IMR-90 (cell line): ENCODE results near the gene RHBDD2. TPM values are rescaled to one million over a fixed set of nuclear protein-coding genes. Genes with fewer than 3 reads are reported as not detected.
A peak's percentile ranks its signal among the peaks of the same experiment; 100 is the strongest.

Experiments used
- ATAC-seq: fragments of 200-7000 bp; cut with Tn5 transposase; 2 replicates; pipeline ENCODE4 v1.9.1; 2020; ENCODE audit warnings: low read depth, mild to moderate bottlenecking, moderate library complexity
- BruUV-seq: library from RNA; stranded (reverse); fragments of 400-500 nt; replicated peaks from 2 replicates; lab custom pipeline; 2021; lab: Mats Ljungman, UMichigan
- CTCF ChIA-PET: fragments of 300-600 bp; formaldehyde crosslinking; extraction: SDS; loops from one replicate; lab custom pipeline; 2021; ENCODE audit warnings: antibody characterized with exemption; lab: Yijun Ruan, JAX
- POLR2A ChIA-PET: fragments of 300-600 bp; sonication (Branson Sonifier 250); formaldehyde crosslinking; loops from one replicate; lab custom pipeline; 2022; ENCODE audit warnings: antibody characterized with exemption; ENCODE audit not compliant: unreplicated experiment; lab: Charles Lee
- DNase-seq: peaks from one replicate; pipeline ENCODE4 v3.0.0; 2013
- H2AFZ ChIP-seq: replicated peaks from 2 replicates; pipeline ENCODE3; 2013; ENCODE audit warnings: low read length, mild to moderate bottlenecking; ENCODE audit not compliant: poor library complexity
- H2AK5ac ChIP-seq: 2 replicates; pipeline ENCODE4 v1.6.1; 2013; ENCODE audit warnings: low read depth, low read length, inconsistent platforms
- H2AK9ac ChIP-seq: replicated peaks from 2 replicates; pipeline ENCODE3; 2013; ENCODE audit warnings: mild to moderate bottlenecking, low read depth, low read length, moderate library complexity; ENCODE audit not compliant: poor library complexity
- H2BK120ac ChIP-seq: 2 replicates; pipeline ENCODE4 v1.6.1; 2013; ENCODE audit warnings: low read depth, low read length, inconsistent platforms
- H2BK15ac ChIP-seq: 3 replicates; pipeline ENCODE4 v1.6.1; 2013; ENCODE audit warnings: low read depth, low read length, inconsistent platforms
- H2BK20ac ChIP-seq: 2 replicates; pipeline ENCODE4 v1.6.1; 2013; ENCODE audit warnings: low read depth, mild to moderate bottlenecking, inconsistent platforms, low read length, moderate library complexity
- H2BK5ac ChIP-seq: 2 replicates; pipeline ENCODE4 v1.6.1; 2013; ENCODE audit warnings: mild to moderate bottlenecking, low read depth, low read length, inconsistent platforms; ENCODE audit not compliant: poor library complexity, severe bottlenecking
- H3K14ac ChIP-seq: replicated peaks from 2 replicates; pipeline ENCODE4 v1.6.1; 2013; ENCODE audit warnings: low read depth, low read length, inconsistent platforms
- H3K18ac ChIP-seq: 2 replicates; pipeline ENCODE4 v1.6.1; 2013; ENCODE audit warnings: low read depth, low read length, control low read depth
- H3K23ac ChIP-seq: 2 replicates; pipeline ENCODE4 v1.6.1; 2013; ENCODE audit warnings: low read depth, low read length, inconsistent platforms
- H3K27ac ChIP-seq: 2 replicates; pipeline ENCODE4 v1.5.1; 2013; ENCODE audit warnings: mild to moderate bottlenecking, control low read depth, low read length; ENCODE audit not compliant: insufficient read depth
- H3K27me3 ChIP-seq: 2 replicates; pipeline ENCODE4 v1.6.1; 2013; ENCODE audit warnings: low read length; ENCODE audit not compliant: control insufficient read depth, insufficient read depth
- H3K36me3 ChIP-seq: 2 replicates; pipeline ENCODE4 v1.6.1; 2013; ENCODE audit warnings: low read length, mixed read lengths; ENCODE audit not compliant: control insufficient read depth, insufficient read depth
- H3K4ac ChIP-seq: 2 replicates; pipeline ENCODE4 v1.6.1; 2013; ENCODE audit warnings: low read depth, low read length, inconsistent platforms
- H3K4me1 ChIP-seq: 2 replicates; pipeline ENCODE4 v1.6.1; 2013; ENCODE audit warnings: low read length, mixed read lengths; ENCODE audit not compliant: control insufficient read depth, insufficient read depth
- H3K4me2 ChIP-seq: 2 replicates; pipeline ENCODE4 v1.6.1; 2013; ENCODE audit warnings: low read depth, mild to moderate bottlenecking, control low read depth, low read length, moderate library complexity
- H3K4me3 ChIP-seq: 2 replicates; pipeline ENCODE4 v1.5.1; 2013; ENCODE audit warnings: low read depth, mild to moderate bottlenecking, control low read depth, low read length, moderate library complexity; ENCODE audit not compliant: insufficient read depth
- H3K56ac ChIP-seq: 2 replicates; pipeline ENCODE4 v1.6.1; 2013; ENCODE audit warnings: low read length, inconsistent platforms; ENCODE audit not compliant: insufficient read depth; ENCODE audit errors: extremely low read depth
- H3K79me1 ChIP-seq, 2 experiments: 2 replicates each; pipeline ENCODE4 v1.6.1; 2013; ENCODE audit warnings: low read length in 2 of 2, inconsistent platforms in 1 of 2, low read depth in 1 of 2
- H3K9ac ChIP-seq: 2 replicates; pipeline ENCODE4 v1.6.1; 2013; ENCODE audit warnings: low read depth, low read length, control low read depth
- H3K9me1 ChIP-seq: 2 replicates; pipeline ENCODE4 v1.6.1; 2013; ENCODE audit warnings: low read length, inconsistent platforms; ENCODE audit not compliant: insufficient read depth
- H3K9me3 ChIP-seq: 2 replicates; pipeline ENCODE4 v1.6.1; 2013; ENCODE audit warnings: low read length; ENCODE audit not compliant: control insufficient read depth, insufficient read depth
- H4K20me1 ChIP-seq: 2 replicates; pipeline ENCODE4 v1.6.1; 2013; ENCODE audit warnings: low read length, inconsistent platforms; ENCODE audit not compliant: insufficient read depth
- H4K5ac ChIP-seq: 2 replicates; pipeline ENCODE4 v1.6.1; 2013; ENCODE audit warnings: mild to moderate bottlenecking, low read depth, low read length, control low read depth
- H4K8ac ChIP-seq, 2 experiments: 2 replicates each; pipeline ENCODE4 v1.6.1; 2013; ENCODE audit warnings: low read depth in 2 of 2, low read length in 2 of 2, control low read depth in 1 of 2, inconsistent platforms in 1 of 2
- H4K91ac ChIP-seq: 2 replicates; pipeline ENCODE4 v1.6.1; 2013; ENCODE audit warnings: low read depth, low read length, inconsistent platforms; ENCODE audit not compliant: insufficient read depth
- CEBPB ChIP-seq: IDR thresholded peaks from 2 replicates; pipeline ENCODE4 v1.6.1; 2012; ENCODE audit warnings: low read depth, low read length, improper control_type of control experiment
- CHD1 ChIP-seq: IDR thresholded peaks from 2 replicates; pipeline ENCODE4 v1.6.1; 2012; ENCODE audit warnings: low read depth, low read length, improper control_type of control experiment
- MAFK ChIP-seq: IDR thresholded peaks from 2 replicates; pipeline ENCODE4 v1.6.1; 2012; ENCODE audit warnings: low read depth, low read length, improper control_type of control experiment
- MXI1 ChIP-seq: IDR thresholded peaks from 2 replicates; pipeline ENCODE4 v1.6.1; 2012; ENCODE audit warnings: low read depth, mild to moderate bottlenecking, low read length, moderate library complexity, borderline replicate concordance
- POLR2A ChIP-seq: IDR thresholded peaks from 2 replicates; pipeline ENCODE4 v1.6.1; 2012; ENCODE audit warnings: mild to moderate bottlenecking, low read depth, low read length
- RAD21 ChIP-seq: IDR thresholded peaks from 2 replicates; pipeline ENCODE4 v1.6.1; 2012; ENCODE audit warnings: low read length, improper control_type of control experiment
- RCOR1 ChIP-seq: IDR thresholded peaks from 2 replicates; pipeline ENCODE4 v1.6.1; 2012; ENCODE audit warnings: mild to moderate bottlenecking, low read length, improper control_type of control experiment; ENCODE audit not compliant: insufficient replicate concordance
- RFX5 ChIP-seq: IDR thresholded peaks from 2 replicates; pipeline ENCODE4 v1.8.0; 2012; ENCODE audit warnings: low read depth, mild to moderate bottlenecking, low read length, moderate library complexity
- SMC3 ChIP-seq: fragments of 150-350 bp; IDR thresholded peaks from 2 replicates; pipeline ENCODE4 v1.6.1; 2016; ENCODE audit warnings: low read depth, mild to moderate bottlenecking, antibody characterized with exemption, low read length, moderate library complexity
- WGBS, 2 experiments: methylation state at CpG; one replicate each; pipeline versions ENCODE4 v1.1.5 to v1.1.7; 2013; ENCODE audit warnings: missing lambda C conversion rate in 2 of 2; ENCODE audit not compliant: insufficient read length in 1 of 2; ENCODE audit errors: extremely low coverage in 2 of 2; 5-methylcytosine and 5-hydroxymethylcytosine counted together
- dilution Hi-C: fragments of 300-500 bp; cut with HindIII; formaldehyde crosslinking; loops from one replicate; pipeline ENCODE4 v1.14.3; 2018; ENCODE audit warnings: low sequenced_read_pairs; ENCODE audit not compliant: unreplicated experiment
- in situ Hi-C: fragments of 300-500 bp; cut with MboI; formaldehyde crosslinking; loops from 3 replicates; pipeline ENCODE4 v1.14.3; 2019; ENCODE audit warnings: low sequenced_read_pairs, inconsistent platforms, mixed read lengths
- intact Hi-C: fragments of 100-400 bp; cut with micrococcal nuclease; formaldehyde crosslinking; loops from 2 replicates; pipeline ENCODE4 v1.10.0; 2022
- polyA plus RNA-seq, 3 experiments: library from polyadenylated mRNA; depleted of rRNA; stranded (reverse); fragments of >200 nt; gene quantifications; 2 replicates each; pipeline ENCODE4 v1.2.3, GENCODE V29; 2012; ENCODE audit warnings: low replicate concordance in 1 of 3
- total RNA-seq: library from RNA; depleted of rRNA; stranded (reverse); fragments of >200 nt; gene quantifications from 2 replicates; pipeline ENCODE4 v1.2.3, GENCODE V29; 2012
- TF ChIP-seq, protein P1 (sequence below): conservative IDR thresholded peaks from 2 replicates; pipeline ENCODE4 v1.5.1; 2012; ENCODE audit warnings: mild to moderate bottlenecking, low read depth, low read length, improper control_type of control experiment

RHBDD2 gene
- total and polyA plus RNA-seq, 2 of the 4 experiments (the other 2 are of a cell fraction) = 9.7 to 42.4 TPM

DNA sequence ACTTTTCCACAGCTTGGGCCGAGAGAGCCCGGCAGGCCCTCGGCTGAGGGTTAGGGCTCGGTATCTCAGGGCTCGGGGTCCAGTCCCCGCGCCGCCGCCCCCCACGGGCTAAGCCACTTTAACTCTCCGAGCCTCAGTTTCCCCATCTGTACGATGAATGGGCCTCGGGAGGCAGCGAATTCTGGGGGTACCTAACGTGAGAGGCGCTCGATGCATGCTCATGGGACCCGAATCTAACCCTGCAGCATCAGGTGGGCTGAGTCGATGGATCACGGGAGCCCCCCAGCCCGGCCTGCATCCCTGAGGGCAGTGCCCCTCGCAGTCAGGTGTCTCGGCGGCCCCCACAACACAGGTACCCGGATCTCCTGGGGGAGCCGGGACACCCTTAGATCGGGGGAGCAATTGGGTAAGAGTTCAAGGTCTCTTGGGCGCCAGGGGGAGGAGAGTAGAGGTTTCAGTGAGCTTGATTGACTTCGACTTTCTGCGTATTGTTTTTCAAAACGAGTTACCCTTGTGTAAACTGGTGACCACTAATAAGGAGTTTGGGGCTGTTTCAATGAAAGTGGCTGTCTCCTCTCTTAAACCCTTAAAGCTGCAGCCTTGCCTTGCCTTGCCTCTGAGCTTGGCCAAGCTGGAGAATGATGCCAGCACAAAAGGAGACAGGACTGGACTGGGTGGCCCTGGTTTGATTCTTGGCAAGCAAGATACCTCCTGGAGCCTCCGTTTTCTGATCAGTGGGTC is 36.8 kb downstream of the RHBDD2 start (continued):
- TF ChIP-seq, protein P1, sequence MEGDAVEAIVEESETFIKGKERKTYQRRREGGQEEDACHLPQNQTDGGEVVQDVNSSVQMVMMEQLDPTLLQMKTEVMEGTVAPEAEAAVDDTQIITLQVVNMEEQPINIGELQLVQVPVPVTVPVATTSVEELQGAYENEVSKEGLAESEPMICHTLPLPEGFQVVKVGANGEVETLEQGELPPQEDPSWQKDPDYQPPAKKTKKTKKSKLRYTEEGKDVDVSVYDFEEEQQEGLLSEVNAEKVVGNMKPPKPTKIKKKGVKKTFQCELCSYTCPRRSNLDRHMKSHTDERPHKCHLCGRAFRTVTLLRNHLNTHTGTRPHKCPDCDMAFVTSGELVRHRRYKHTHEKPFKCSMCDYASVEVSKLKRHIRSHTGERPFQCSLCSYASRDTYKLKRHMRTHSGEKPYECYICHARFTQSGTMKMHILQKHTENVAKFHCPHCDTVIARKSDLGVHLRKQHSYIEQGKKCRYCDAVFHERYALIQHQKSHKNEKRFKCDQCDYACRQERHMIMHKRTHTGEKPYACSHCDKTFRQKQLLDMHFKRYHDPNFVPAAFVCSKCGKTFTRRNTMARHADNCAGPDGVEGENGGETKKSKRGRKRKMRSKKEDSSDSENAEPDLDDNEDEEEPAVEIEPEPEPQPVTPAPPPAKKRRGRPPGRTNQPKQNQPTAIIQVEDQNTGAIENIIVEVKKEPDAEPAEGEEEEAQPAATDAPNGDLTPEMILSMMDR = no peak

GRCh38 chr7:75916259-75916658 is 37.4 kb downstream of the RHBDD2 start:
- H4K91ac ChIP-seq = no peak overlapping the region
- H2BK15ac ChIP-seq = 0 out of 3 replicates have a peak overlapping the region, but pooled peaks have one; percentile 58
- no peak overlapping the region for H3K56ac ChIP-seq
- peak overlapping the region; percentile 98 for H3K23ac ChIP-seq
- H3K14ac ChIP-seq = peak overlapping the region; percentile 85
- H3K9me1 ChIP-seq = peaks cover 14% of the 10 kb centered on the region
- H3K27ac ChIP-seq = no peak overlapping the region
- no peak overlapping the region for H4K8ac ChIP-seq
- peak overlapping the region; percentile 72 for H3K4me3 ChIP-seq
- no peak overlapping the region for H4K5ac ChIP-seq
- H3K36me3 ChIP-seq = 0 out of 2 replicates have a peak, but pooled peaks cover 1% of the 10 kb centered on the region
- peaks cover 2% of the 10 kb centered on the region for H3K4me1 ChIP-seq
- peak overlapping the region; percentile 95 for H2AFZ ChIP-seq
- no peak for ATAC-seq
- no peaks in the 10 kb centered on the region for H3K27me3 ChIP-seq
- peak overlapping the region; percentile 77 for H2AK9ac ChIP-seq
- intact Hi-C loops (loop anchor here (10.0 kb wide), 2 partner anchors 49 to 99 kb away; no protein-coding TSS in a partner anchor), dilution Hi-C loops (no loop called here), in situ Hi-C loops (no loop called here)
- H2BK20ac ChIP-seq = no peak overlapping the region
- H3K18ac ChIP-seq = no peak overlapping the region
- no CpG with 5 or more reads among the region's 5 CpGs for WGBS, 2 experiments
- ChIA-PET POLR2A (no interaction called here), CTCF (interaction anchor here (0.6 to 1.0 kb wide), 3 partner anchors 9 to 104 kb away, joined by 3 read pairs; no protein-coding TSS in a partner anchor)
- H4K20me1 ChIP-seq = peaks cover 32% of the 10 kb centered on the region
- DNase-seq = no peak
- peak overlapping the region; percentile 86 for H3K4me2 ChIP-seq
- H3K79me1 ChIP-seq = peaks cover 36 to 64% of the 10 kb centered on the region in 2 experiments
- peak overlapping the region; percentile 75 for H3K9ac ChIP-seq
- H3K4ac ChIP-seq = no peak overlapping the region
- H2BK120ac ChIP-seq = no peak overlapping the region
- no TSS peak for BruUV-seq
- no peaks in the 10 kb centered on the region for H3K9me3 ChIP-seq
- H2BK5ac ChIP-seq = no peak overlapping the region
- H2AK5ac ChIP-seq = peak overlapping the region; percentile 25; the same call in 1 of the 2 replicates
- TF ChIP-seq MAFK (no peak), RCOR1 (no peak), POLR2A (no peak), MXI1 (no peak), CEBPB (no peak), RAD21 (no peak), RFX5 (no peak), SMC3 (no peak), CHD1 (no peak)
- TF ChIP-seq, protein P1 = no peak
